ENCODE results near the gene CUX1.

- TF ChIP-seq POLR2A (IDR thresholded peaks at IDR 0.05) = no peak
- no peak for TF ChIP-seq CTCF (IDR thresholded peaks at IDR 0.05)
Observed at GRCh38 chr7:102310414-102310815, 493.0 kb downstream of the CUX1 start.

Data from lower leg skin (tissue), 3 donors.